RWPE2 (cell line): ENCODE data around the gene PAPLN.

Experiments
- ATAC-seq: fragments of 200-7000 bp; cut with Tn5 transposase; 3 replicates; pipeline ENCODE4 v1.9.1; 2021; ENCODE audit warnings: low read depth
- DNase-seq: peaks from one replicate; pipeline ENCODE4 v3.0.0-alpha.2; 2020; ENCODE audit warnings: low spot score
- H3K27ac ChIP-seq: fragments of 450-650 bp; 2 replicates; pipeline ENCODE4 v1.5.1; 2017; ENCODE audit warnings: mild to moderate bottlenecking; ENCODE audit not compliant: poor library complexity, severe bottlenecking
- H3K27me3 ChIP-seq: fragments of 250-450 bp; sonication (Bioruptor Pico); 2 replicates; pipeline ENCODE4 v1.5.1; 2021; ENCODE audit warnings: mild to moderate bottlenecking, moderate library complexity; ENCODE audit not compliant: insufficient read depth, poor library complexity, severe bottlenecking
- H3K36me3 ChIP-seq: fragments of 250-450 bp; sonication (Bioruptor Pico); 2 replicates; pipeline ENCODE4 v1.5.1; 2020; ENCODE audit warnings: low read depth, mild to moderate bottlenecking, moderate library complexity
- H3K4me1 ChIP-seq: fragments of 250-450 bp; sonication (Bioruptor Pico); 2 replicates; pipeline ENCODE4 v1.5.1; 2021; ENCODE audit warnings: mild to moderate bottlenecking, moderate library complexity; ENCODE audit not compliant: insufficient read depth, poor library complexity, severe bottlenecking
- H3K4me3 ChIP-seq: fragments of 250-450 bp; sonication (Bioruptor Pico); 2 replicates; pipeline ENCODE4 v1.5.1; 2021; ENCODE audit warnings: mild to moderate bottlenecking, moderate library complexity; ENCODE audit not compliant: severe bottlenecking
- H3K9me3 ChIP-seq: fragments of 250-450 bp; sonication (Bioruptor Pico); 2 replicates; pipeline ENCODE4 v1.5.1; 2021; ENCODE audit warnings: mild to moderate bottlenecking, moderate library complexity; ENCODE audit not compliant: severe bottlenecking
- CTCF ChIP-seq: fragments of 450-650 bp; IDR thresholded peaks from one replicate; pipeline ENCODE4 v1.5.1; 2017; ENCODE audit warnings: mild to moderate bottlenecking, moderate library complexity; ENCODE audit not compliant: poor library complexity, severe bottlenecking

Gene PAPLN

GRCh38 chr14:73261520-73262426 lies 24.5 kb downstream of the PAPLN start:
- no peak for TF ChIP-seq CTCF
- Histone ChIP-seq H3K9me3 (no peaks in the 10 kb centered on the region), H3K4me3 (no peak overlapping the region), H3K27ac (no peak overlapping the region), H3K36me3 (no peaks in the 10 kb centered on the region), H3K27me3 (no peaks in the 10 kb centered on the region), H3K4me1 (no peaks in the 10 kb centered on the region)
- ATAC-seq (no peak), DNase-seq (no peak)

- no peak for TF ChIP-seq CTCF
- no peak overlapping the region for H3K27ac ChIP-seq
- DNase-seq (no peak), ATAC-seq (no peak)
- H3K4me3 ChIP-seq, result no peak overlapping the region
- no peaks in the 10 kb centered on the region for H3K4me1 ChIP-seq
- H3K9me3 ChIP-seq, result no peaks in the 10 kb centered on the region
- no peaks in the 10 kb centered on the region for H3K36me3 ChIP-seq
- no peaks in the 10 kb centered on the region for H3K27me3 ChIP-seq
These were observed 25.3 kb downstream of the PAPLN start for GRCh38 chr14:73262427-73263183.

GRCh38 chr14:73263606-73264005 lies 26.3 kb downstream of the PAPLN start:
- TF ChIP-seq CTCF, result no peak
- ATAC-seq, result no peak
- no peaks in the 10 kb centered on the region for H3K9me3 ChIP-seq
- DNase-seq, result no peak
- H3K4me3 ChIP-seq, result no peak overlapping the region
- no peaks in the 10 kb centered on the region for H3K36me3 ChIP-seq
- H3K27me3 ChIP-seq, result no peaks in the 10 kb centered on the region
- no peaks in the 10 kb centered on the region for H3K4me1 ChIP-seq
- no peak overlapping the region for H3K27ac ChIP-seq

GRCh38 chr14:73264080-73264884 lies 27.0 kb downstream of the PAPLN start:
- TF ChIP-seq CTCF, result no peak
- H3K27ac ChIP-seq, result no peak overlapping the region
- H3K9me3 ChIP-seq, result no peaks in the 10 kb centered on the region
- no peaks in the 10 kb centered on the region for H3K27me3 ChIP-seq
- no peaks in the 10 kb centered on the region for H3K4me1 ChIP-seq
- ATAC-seq (no peak), DNase-seq (no peak)
- H3K36me3 ChIP-seq, result no peaks in the 10 kb centered on the region
- H3K4me3 ChIP-seq, result no peak overlapping the region
